Type B pancreatic cell (in vitro differentiated cells): ENCODE results near the gene PAK6. TPM values are rescaled to one million over a fixed set of nuclear protein-coding genes. Genes with fewer than 3 reads are reported as not detected.

Experiments
- DNase-seq: peaks from one replicate; pipeline ENCODE4 v3.0.0; 2021; ENCODE audit warnings: mixed read lengths; ENCODE audit not compliant: unreplicated experiment; ENCODE audit errors: extremely low spot score
- H3K27ac Mint-ChIP-seq: 2 replicates; pipeline ENCODE4 v1.8.0; 2021; ENCODE audit warnings: mild to moderate bottlenecking, mixed read lengths
- H3K27me3 Mint-ChIP-seq: 2 replicates; pipeline ENCODE4 v1.8.0; 2021; ENCODE audit warnings: mixed read lengths
- H3K36me3 Mint-ChIP-seq: 2 replicates; pipeline ENCODE4 v1.8.0; 2021; ENCODE audit warnings: mixed read lengths
- H3K4me1 Mint-ChIP-seq: one replicate; pipeline ENCODE4 v1.8.0; 2021; ENCODE audit warnings: mixed read lengths; ENCODE audit not compliant: unreplicated experiment
- H3K4me3 Mint-ChIP-seq: 2 replicates; pipeline ENCODE4 v1.8.0; 2021; ENCODE audit warnings: mild to moderate bottlenecking, mixed read lengths
- H3K9me3 Mint-ChIP-seq: 2 replicates; pipeline ENCODE4 v1.8.0; 2021; ENCODE audit warnings: mixed read lengths
- CTCF ChIP-seq: fragments of 200-600 bp; sonication (generic); conservative IDR thresholded peaks from 2 replicates; pipeline ENCODE4 v1.5.0; 2021; ENCODE audit warnings: antibody characterized with exemption, mild to moderate bottlenecking
- total RNA-seq: library from RNA; stranded (reverse); gene quantifications from 2 replicates; pipeline ENCODE4 v1.2.1, GENCODE V29; 2021; ENCODE audit warnings: low replicate concordance

Gene PAK6
- total RNA-seq, 1 donor from 2014 or later = 7.8 TPM

- Mint-ChIP-seq H3K27me3 (peaks cover 45% of the 10 kb centered on the region), H3K36me3 (no peaks in the 10 kb centered on the region), H3K9me3 (no peaks in the 10 kb centered on the region), H3K27ac (no peak overlapping the region), H3K4me1 (peaks cover 21% of the 10 kb centered on the region), H3K4me3 (peak overlapping the region; percentile 78)
- no peak for DNase-seq
- no peak for TF ChIP-seq CTCF
Measured at GRCh38 chr15:40254452-40254851, 15.6 kb downstream of the PAK6 start.

GRCh38 chr15:40255033-40255432 is 16.2 kb downstream of the PAK6 start:
- no peak for DNase-seq
- H3K27ac Mint-ChIP-seq = no peak overlapping the region
- peaks cover 40% of the 10 kb centered on the region for H3K27me3 Mint-ChIP-seq
- H3K36me3 Mint-ChIP-seq = no peaks in the 10 kb centered on the region
- no peak for TF ChIP-seq CTCF
- no peaks in the 10 kb centered on the region for H3K9me3 Mint-ChIP-seq
- H3K4me1 Mint-ChIP-seq = peaks cover 21% of the 10 kb centered on the region
- H3K4me3 Mint-ChIP-seq = no peak overlapping the region

- Mint-ChIP-seq H3K9me3 (no peaks in the 10 kb centered on the region), H3K27ac (no peak overlapping the region), H3K4me3 (no peak overlapping the region), H3K36me3 (no peaks in the 10 kb centered on the region), H3K4me1 (peaks cover 21% of the 10 kb centered on the region), H3K27me3 (peaks cover 26% of the 10 kb centered on the region)
- TF ChIP-seq CTCF = no peak
- no peak for DNase-seq
Measured at GRCh38 chr15:40256638-40257235, 17.9 kb downstream of the PAK6 start.

GRCh38 chr15:40257656-40258450 is 19.0 kb downstream of the PAK6 start:
- H3K27ac Mint-ChIP-seq = no peak overlapping the region
- no peak overlapping the region for H3K4me3 Mint-ChIP-seq
- no peaks in the 10 kb centered on the region for H3K36me3 Mint-ChIP-seq
- peaks cover 20% of the 10 kb centered on the region for H3K4me1 Mint-ChIP-seq
- DNase-seq = no peak
- peaks cover 22% of the 10 kb centered on the region for H3K27me3 Mint-ChIP-seq
- H3K9me3 Mint-ChIP-seq = no peaks in the 10 kb centered on the region
- no peak for TF ChIP-seq CTCF

- H3K27ac Mint-ChIP-seq = no peak overlapping the region
- peaks cover 17% of the 10 kb centered on the region for H3K4me1 Mint-ChIP-seq
- no peak for TF ChIP-seq CTCF
- H3K27me3 Mint-ChIP-seq = peaks cover 15% of the 10 kb centered on the region
- no peaks in the 10 kb centered on the region for H3K36me3 Mint-ChIP-seq
- DNase-seq = no peak
- H3K4me3 Mint-ChIP-seq = no peak overlapping the region
- no peaks in the 10 kb centered on the region for H3K9me3 Mint-ChIP-seq
Measured at GRCh38 chr15:40258544-40258943, 19.7 kb downstream of the PAK6 start.
